Left lung (tissue), 10 donors: ENCODE results near the gene BAIAP2L1. TPM values are rescaled to one million over a fixed set of nuclear protein-coding genes. Genes with fewer than 3 reads are reported as not detected.
A peak's percentile ranks its signal among the peaks of the same experiment; 100 is the strongest.
"Not testable (repeated sequence)": the region's sequence is repeated elsewhere in the genome, so short reads cannot be mapped to it uniquely, and the experiment has no call there.

Experiments
- ATAC-seq: fragments of 200-7000 bp; cut with Tn5 transposase; one replicate; pipeline ENCODE4 v1.9.1; 2020; ENCODE audit warnings: moderate library complexity
- DNase-seq, 4 donors: peaks; one replicate each; pipeline ENCODE4 v3.0.0-alpha.2; 2013 to 2020
- H3K27ac ChIP-seq, 2 donors: fragments of 200-600 bp; sonication (generic) in 1 of 2; one replicate each; pipeline versions ENCODE4 v1.5.0 to v1.8.0; 2020 to 2021
- H3K27me3 ChIP-seq, 2 donors: fragments of 200-600 bp; sonication (generic) in 1 of 2; one replicate each; pipeline versions ENCODE4 v1.5.0 to v1.8.0; 2020 to 2021
- H3K36me3 ChIP-seq, 2 donors: fragments of 200-600 bp; sonication (generic) in 1 of 2; one replicate each; pipeline versions ENCODE4 v1.5.0 to v1.8.0; 2020 to 2021
- H3K4me1 ChIP-seq, 2 donors: fragments of 200-600 bp; one replicate each; pipeline ENCODE4 v1.8.0; 2021
- H3K4me3 ChIP-seq, 2 donors: fragments of 200-600 bp; sonication (generic) in 1 of 2; one replicate each; pipeline versions ENCODE4 v1.5.0 to v1.8.0; 2020 to 2021; ENCODE audit warnings: mild to moderate bottlenecking in 1 of 2
- H3K9me3 ChIP-seq, 2 donors: fragments of 200-600 bp; sonication (generic) in 1 of 2; one replicate each; pipeline versions ENCODE4 v1.5.0 to v1.8.0; 2020 to 2021
- CTCF ChIP-seq, 2 donors: fragments of 200-600 bp; sonication (generic) in 1 of 2; IDR thresholded peaks; one replicate each; pipeline versions ENCODE4 v1.5.0 to v1.8.0; 2021; ENCODE audit warnings: antibody characterized with exemption in 2 of 2
- intact Hi-C, 2 donors: fragments of 100-400 bp; cut with DNase I; formaldehyde crosslinking; loops; one replicate each; pipeline versions ENCODE4 v1.11.2 to v1.14.2; 2022
- polyA plus RNA-seq, 6 donors: library from polyadenylated mRNA; unstranded; fragments of 120-200 nt; gene quantifications; one replicate each; pipeline ENCODE4 v1.2.1, GENCODE V29; 2013; ENCODE audit not compliant: insufficient read length in 6 of 6
- total RNA-seq, 2 donors: library from RNA; stranded (reverse); fragmentation: NEBNext Ultra II Directional; extraction: Animal tissue kit (Norgen Biotek cat#: 25700); gene quantifications; one replicate each; pipeline ENCODE4 v1.2.1, GENCODE V29; 2021
- donor health status: DM: no; HTN: yes; CAD: no.
- donor health status: DM: no; HTN: no; CAD: no.

The BAIAP2L1 gene
- total and polyA plus RNA-seq, 8 donors = 16.6 to 31.8 (median 20.9) TPM

- intact Hi-C loops = loop anchor here in 1 of 2 donors (5.0 to 10.0 kb wide), 2 partner anchors 311 to 408 kb away; no protein-coding TSS in a partner anchor
- no peaks in the 10 kb centered on the region for H3K36me3 ChIP-seq
- no peak overlapping the region for H3K27ac ChIP-seq
- TF ChIP-seq CTCF (IDR thresholded peaks at IDR 0.05) = no peak
- ATAC-seq = no peak
- no peak overlapping the region for H3K4me3 ChIP-seq
- H3K4me1 ChIP-seq = no peaks in the 10 kb centered on the region
- no peaks in the 10 kb centered on the region for H3K27me3 ChIP-seq
- no peak for DNase-seq
- H3K9me3 ChIP-seq = no peaks in the 10 kb centered on the region
Observed at GRCh38 chr7:98434087-98434486, 33.2 kb upstream of the BAIAP2L1 start.

DNA sequence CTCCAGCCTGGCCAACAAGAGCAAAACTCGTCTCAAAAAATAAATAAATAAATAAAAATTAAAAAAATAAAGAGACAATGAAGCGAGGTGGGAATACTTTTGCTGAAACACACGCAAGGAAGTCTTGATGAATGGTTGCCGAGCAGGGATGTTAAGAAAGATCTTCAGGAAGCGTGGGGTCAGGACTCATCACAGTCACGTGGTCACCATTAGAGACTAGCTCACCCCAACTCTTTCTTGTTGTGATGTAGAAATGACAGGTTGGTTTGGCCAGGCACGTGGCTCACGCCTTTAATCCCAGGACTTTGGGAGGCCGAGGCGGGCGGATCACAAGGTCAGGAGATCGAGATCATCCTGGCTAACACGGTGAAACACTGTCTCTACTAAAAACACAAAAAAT is 28.9 kb upstream of the BAIAP2L1 start:
- H3K4me1 ChIP-seq = no peaks in the 10 kb centered on the region
- no peak overlapping the region for H3K27ac ChIP-seq
- no peaks in the 10 kb centered on the region for H3K27me3 ChIP-seq
- no peak for ATAC-seq
- no peaks in the 10 kb centered on the region for H3K9me3 ChIP-seq
- no peak for TF ChIP-seq CTCF (IDR thresholded peaks at IDR 0.05)
- no peaks in the 10 kb centered on the region for H3K36me3 ChIP-seq
- DNase-seq = no peak
- no peak overlapping the region for H3K4me3 ChIP-seq
- intact Hi-C loops = loop anchor here in 1 of 2 donors (5.0 to 10.0 kb wide), 2 partner anchors 315 to 413 kb away; no protein-coding TSS in a partner anchor

DNA sequence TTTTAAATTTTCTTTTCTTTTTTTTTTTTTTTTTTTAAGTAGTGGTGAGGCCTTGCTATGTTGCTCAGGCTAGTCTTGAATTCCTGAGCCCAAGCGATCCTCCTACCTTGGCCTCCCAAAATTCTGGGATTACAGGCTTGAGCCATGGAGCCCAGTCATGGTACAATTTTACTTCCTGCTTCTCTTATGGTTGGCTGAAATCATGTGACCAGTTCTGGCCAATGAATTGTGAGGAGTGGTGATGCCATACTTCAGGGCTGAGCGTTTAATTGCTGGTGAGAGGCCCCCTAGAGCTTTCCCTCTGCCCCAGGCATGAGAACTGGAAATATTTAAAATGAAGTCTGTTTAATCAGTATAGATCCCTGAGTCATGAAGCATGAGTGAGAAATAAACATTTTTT is 22.2 kb upstream of the BAIAP2L1 start:
- DNase-seq (no peak), ATAC-seq (no peak)
- no peaks in the 10 kb centered on the region for H3K36me3 ChIP-seq
- peaks cover 0 to under 1% of the 10 kb centered on the region in 2 donors for H3K4me1 ChIP-seq
- intact Hi-C loops = no loop called here
- no peak overlapping the region for H3K4me3 ChIP-seq
- no peaks in the 10 kb centered on the region for H3K27me3 ChIP-seq
- H3K9me3 ChIP-seq = no peaks in the 10 kb centered on the region
- TF ChIP-seq CTCF (IDR thresholded peaks at IDR 0.05) = no peak
- H3K27ac ChIP-seq = no peak overlapping the region

DNA sequence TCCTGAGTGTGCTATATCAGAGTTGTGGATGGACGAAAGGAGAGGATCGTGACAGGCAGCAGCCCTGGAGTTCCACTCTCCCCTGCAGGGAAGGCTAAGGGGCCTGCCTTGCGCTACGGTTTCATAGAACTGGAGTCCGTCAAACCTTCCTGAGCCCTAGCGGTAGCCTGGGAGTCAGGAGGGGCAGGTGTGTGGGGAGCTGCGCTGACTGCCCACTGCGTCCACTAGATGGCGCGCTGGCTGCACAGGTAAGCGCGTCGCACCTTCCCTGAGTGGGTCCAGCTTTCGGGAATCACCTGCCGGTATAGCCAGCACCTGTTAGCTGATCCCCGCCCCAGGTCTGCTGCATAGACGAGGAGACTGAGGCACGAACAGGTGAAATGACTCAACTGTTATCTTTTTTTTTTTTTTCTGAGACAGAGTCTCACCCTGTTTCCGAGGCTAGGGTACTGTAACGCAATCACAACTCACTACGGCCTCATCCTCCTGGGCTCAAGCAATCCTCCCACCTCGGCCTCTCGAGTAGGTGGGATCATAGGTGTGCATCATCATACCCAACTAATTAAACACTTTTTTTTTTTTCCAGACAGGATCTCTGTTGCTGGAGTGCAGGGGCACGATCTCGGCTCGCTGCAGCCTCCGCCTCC is 20.2 kb upstream of the BAIAP2L1 start:
- Histone ChIP-seq H3K9me3 (no peaks in the 10 kb centered on the region), H3K27me3 (no peaks in the 10 kb centered on the region), H3K36me3 (no peaks in the 10 kb centered on the region), H3K4me1 (peaks cover 0 to 4% of the 10 kb centered on the region in 2 donors), H3K27ac (no peak overlapping the region), H3K4me3 (no peak overlapping the region)
- intact Hi-C loops = no loop called here
- DNase-seq (peak; percentile 16 to 91 (median 64)), ATAC-seq (peak; percentile 90)
- TF ChIP-seq CTCF (IDR thresholded peaks at IDR 0.05) = peak; percentile 79 to 82

GRCh38 chr7:98419988-98420387 is 19.1 kb upstream of the BAIAP2L1 start:
- H3K4me3 ChIP-seq, H3K4me1 ChIP-seq, ATAC-seq, intact Hi-C loops, H3K27me3 ChIP-seq, DNase-seq, H3K9me3 ChIP-seq, H3K36me3 ChIP-seq, H3K27ac ChIP-seq: not testable (repeated sequence)

DNA sequence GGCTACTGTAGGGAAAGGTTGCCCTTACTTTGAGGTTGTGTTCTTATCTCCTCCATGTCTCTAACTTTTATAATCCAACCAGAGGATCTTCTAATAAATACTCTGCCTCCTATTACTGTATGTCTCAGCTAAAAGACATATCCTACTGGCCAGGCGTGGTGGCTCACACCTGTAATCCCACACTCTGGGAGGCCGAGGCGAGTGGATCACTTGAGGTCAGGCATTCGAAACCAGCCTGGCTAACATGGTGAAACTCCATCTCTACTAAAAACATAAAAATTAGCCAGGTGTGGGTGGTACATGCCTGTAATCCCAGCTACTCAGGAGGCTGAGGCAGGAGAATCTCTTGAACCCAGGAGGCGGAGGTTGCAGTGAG is 18.4 kb upstream of the BAIAP2L1 start:
- H3K27me3 ChIP-seq, H3K9me3 ChIP-seq, H3K4me3 ChIP-seq, ATAC-seq, H3K27ac ChIP-seq, H3K36me3 ChIP-seq, H3K4me1 ChIP-seq, DNase-seq, intact Hi-C loops: not testable (repeated sequence)
